Bone marrow (tissue), 2 donors: ENCODE measurements around the gene ADGRE3.

ENCODE experiments used
- DNase-seq, 2 donors: peaks; one replicate each; lab custom pipeline; 2025; lab: John Stamatoyannopoulos, UW

The ADGRE3 gene

GRCh38 chr19:14674764-14675163 is at the start of gene ADGRE3:
ADGRE3 (minus strand) TSS chr19:14674844; CDS start chr19:14674770, 74 bp downstream.
- DNase-seq: no peak

- no peak for DNase-seq
These were observed 47.5 kb upstream of the ADGRE3 start for GRCh38 chr19:14722127-14722526.

GRCh38 chr19:14719162-14719561 is 44.5 kb upstream of the ADGRE3 start:
- no peak for DNase-seq

GRCh38 chr19:14718522-14719116 is 44.0 kb upstream of the ADGRE3 start:
- DNase-seq: no peak

GRCh38 chr19:14715841-14716240 is 41.2 kb upstream of the ADGRE3 start:
- no peak for DNase-seq

- DNase-seq: no peak
These were observed 29.8 kb upstream of the ADGRE3 start for GRCh38 chr19:14704450-14704849.

GRCh38 chr19:14703833-14704232 is 29.2 kb upstream of the ADGRE3 start:
- DNase-seq: no peak

- no peak for DNase-seq
These were observed 26.2 kb upstream of the ADGRE3 start for GRCh38 chr19:14700711-14701375.

GRCh38 chr19:14699641-14700040 is 25.0 kb upstream of the ADGRE3 start:
- no peak for DNase-seq

- DNase-seq: no peak
These were observed 20.8 kb upstream of the ADGRE3 start for GRCh38 chr19:14695471-14695870.

- DNase-seq: no peak
These were observed 20.1 kb upstream of the ADGRE3 start for GRCh38 chr19:14694641-14695266.

- peak; percentile 90 to 93 for DNase-seq
These were observed 15.2 kb upstream of the ADGRE3 start, which contains the start of gene ZNF333 for GRCh38 chr19:14689598-14690503. ZNF333 (plus strand) TSS chr19:14690048; CDS start chr19:14693492, 3,444 bp downstream.

GRCh38 chr19:14686411-14686810 is 11.8 kb upstream of the ADGRE3 start:
- no peak for DNase-seq

GRCh38 chr19:14683439-14683838 is 8.8 kb upstream of the ADGRE3 start:
- DNase-seq: peak in 1 of 2 donors; percentile 3

- DNase-seq: no peak
These were observed 7.4 kb upstream of the ADGRE3 start for GRCh38 chr19:14682084-14682483.

GRCh38 chr19:14678199-14678598 is 3.6 kb upstream of the ADGRE3 start:
- DNase-seq: no peak

- DNase-seq: no peak
These were observed 2.8 kb upstream of the ADGRE3 start for GRCh38 chr19:14677464-14677863.

- DNase-seq: no peak
These were observed 2.1 kb upstream of the ADGRE3 start for GRCh38 chr19:14676762-14677161.

GRCh38 chr19:14673088-14673487 is 1.6 kb downstream of the ADGRE3 start:
- DNase-seq: no peak

GRCh38 chr19:14672188-14672872 is 2.3 kb downstream of the ADGRE3 start:
- peak in 1 of 2 donors; percentile 11 for DNase-seq

- no peak for DNase-seq
These were observed 4.2 kb downstream of the ADGRE3 start for GRCh38 chr19:14670408-14670807.

GRCh38 chr19:14669940-14670339 is 4.7 kb downstream of the ADGRE3 start:
- no peak for DNase-seq
